HCT116 (cell line): ENCODE measurements around the gene KCNJ4.

Source experiments
- CEBPB ChIP-seq: IDR thresholded peaks from 2 replicates; pipeline ENCODE4 v1.6.1; 2012; ENCODE audit warnings: low read depth
- CTCF ChIP-seq, 3 experiments: fragments of 200-600 bp in 1 of 3; sonication (generic) in 1 of 3; IDR thresholded peaks in 2 of 3; conservative IDR thresholded peaks in 1 of 3; 2 replicates each; pipeline ENCODE4 v1.5.1; 2012 to 2017; ENCODE audit warnings: low read depth in 2 of 3, low read length in 2 of 3, antibody characterized with exemption in 1 of 3, borderline replicate concordance in 1 of 3, control low read depth in 1 of 3, mild to moderate bottlenecking in 1 of 3, mixed read lengths in 1 of 3, mixed run types in 1 of 3, moderate library complexity in 1 of 3; ENCODE audit not compliant: insufficient read depth in 1 of 3
- ELF1 ChIP-seq: IDR thresholded peaks from 2 replicates; pipeline ENCODE4 v1.6.1; 2012; ENCODE audit warnings: low read depth, borderline replicate concordance
- EZH2 ChIP-seq: fragments of 200-600 bp; sonication (generic); IDR thresholded peaks from 2 replicates; pipeline ENCODE4 v1.6.1; 2017; ENCODE audit warnings: antibody characterized with exemption, mixed run types
- EZH2phosphoT487 ChIP-seq: fragments of 200-600 bp; IDR thresholded peaks from 2 replicates; pipeline ENCODE4 v1.6.1; 2018; ENCODE audit warnings: antibody characterized with exemption, borderline replicate concordance
- JUND ChIP-seq: IDR thresholded peaks from 2 replicates; pipeline ENCODE4 v1.6.1; 2012
- POLR2A ChIP-seq: IDR thresholded peaks from 2 replicates; pipeline ENCODE4 v1.7.0; 2011; ENCODE audit warnings: borderline replicate concordance; ENCODE audit not compliant: insufficient read depth, insufficient read length; ENCODE audit errors: extremely low read depth
- POLR2AphosphoS5 ChIP-seq: IDR thresholded peaks from 2 replicates; pipeline ENCODE4 v1.6.1; 2011; ENCODE audit warnings: mild to moderate bottlenecking, low read depth, low read length, moderate library complexity
- RAD21 ChIP-seq: IDR thresholded peaks from 2 replicates; pipeline ENCODE4 v1.6.1; 2012; ENCODE audit warnings: low read depth, mild to moderate bottlenecking
- SP1 ChIP-seq: IDR thresholded peaks from 2 replicates; pipeline ENCODE4 v1.6.1; 2012; ENCODE audit warnings: low read depth
- YY1 ChIP-seq: IDR thresholded peaks from 2 replicates; pipeline ENCODE4 v1.6.1; 2011; ENCODE audit warnings: low read length, low read depth, moderate library complexity, mild to moderate bottlenecking; ENCODE audit not compliant: insufficient replicate concordance; ENCODE audit errors: extremely low read depth
- ZFX ChIP-seq: fragments of 450-650 bp; IDR thresholded peaks from 2 replicates; pipeline ENCODE4 v1.6.1; 2017
- ZNF274 ChIP-seq: fragments of 200-500 bp; sonication (Bioruptor generic); IDR thresholded peaks from 2 replicates; pipeline ENCODE4 v1.6.1; 2014; ENCODE audit warnings: mild to moderate bottlenecking, low read depth, low read length, inconsistent platforms
- TF ChIP-seq, protein P1 (sequence below): IDR thresholded peaks from 2 replicates; pipeline ENCODE4 v1.6.1; 2012; ENCODE audit warnings: low read depth

DNA sequence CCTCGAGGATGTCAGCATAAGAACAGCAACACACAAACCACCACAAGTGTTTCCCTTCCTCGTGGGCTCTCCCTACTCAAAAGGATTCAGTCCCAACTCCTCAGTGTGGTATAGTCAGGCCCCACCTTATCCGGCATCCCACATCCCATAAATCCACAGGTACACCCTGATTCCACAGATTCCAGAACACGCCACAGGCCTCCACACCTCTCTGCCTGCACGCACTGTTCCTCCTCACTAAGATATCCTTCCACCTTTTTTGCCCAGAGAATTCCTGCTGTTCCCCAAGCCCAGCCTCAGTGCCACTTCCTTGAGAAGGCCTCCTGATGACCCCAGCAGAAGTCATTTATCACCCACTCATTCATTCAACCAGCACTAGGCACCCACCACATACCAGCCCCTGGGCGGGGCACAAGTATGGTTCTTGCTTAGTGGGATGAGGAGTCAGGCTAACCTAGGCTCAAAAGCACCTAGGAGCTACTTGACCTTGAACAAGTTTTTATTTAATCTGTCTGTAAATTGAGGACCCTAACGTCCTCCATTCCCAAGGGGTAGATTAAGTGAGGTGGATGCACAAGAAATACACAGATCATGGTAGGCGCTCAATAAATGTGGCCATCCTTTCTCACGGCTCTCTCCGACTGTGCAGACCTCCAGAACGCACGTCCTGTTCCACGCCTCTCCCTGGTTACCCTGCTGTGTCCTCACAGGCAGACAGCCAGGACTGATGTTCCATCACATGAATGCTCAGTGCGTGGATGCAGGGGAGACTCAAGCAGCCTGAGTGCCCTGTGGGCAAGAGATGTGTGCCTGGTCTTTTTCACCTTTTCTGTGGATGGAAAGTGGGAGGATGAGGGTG lies 2.1 kb upstream of the KCNJ4 start:
- TF ChIP-seq CTCF (IDR thresholded peaks at IDR 0.05 in 2 of 3, conservative IDR thresholded peaks at IDR 0.05 in 1 of 3; ENCODE audit: borderline replicate concordance in 1 of 3, insufficient read depth in 1 of 3, low read depth in 2 of 3, low read length in 2 of 3) = no peak
- TF ChIP-seq POLR2A = no peak
- TF ChIP-seq EZH2 = no peak
- no peak for TF ChIP-seq JUND
- no peak for TF ChIP-seq POLR2AphosphoS5
- TF ChIP-seq ELF1 = no peak
- no peak for TF ChIP-seq SP1
- no peak for TF ChIP-seq ZNF274
- no peak for TF ChIP-seq CEBPB
- TF ChIP-seq RAD21 = no peak
- TF ChIP-seq, protein P1, sequence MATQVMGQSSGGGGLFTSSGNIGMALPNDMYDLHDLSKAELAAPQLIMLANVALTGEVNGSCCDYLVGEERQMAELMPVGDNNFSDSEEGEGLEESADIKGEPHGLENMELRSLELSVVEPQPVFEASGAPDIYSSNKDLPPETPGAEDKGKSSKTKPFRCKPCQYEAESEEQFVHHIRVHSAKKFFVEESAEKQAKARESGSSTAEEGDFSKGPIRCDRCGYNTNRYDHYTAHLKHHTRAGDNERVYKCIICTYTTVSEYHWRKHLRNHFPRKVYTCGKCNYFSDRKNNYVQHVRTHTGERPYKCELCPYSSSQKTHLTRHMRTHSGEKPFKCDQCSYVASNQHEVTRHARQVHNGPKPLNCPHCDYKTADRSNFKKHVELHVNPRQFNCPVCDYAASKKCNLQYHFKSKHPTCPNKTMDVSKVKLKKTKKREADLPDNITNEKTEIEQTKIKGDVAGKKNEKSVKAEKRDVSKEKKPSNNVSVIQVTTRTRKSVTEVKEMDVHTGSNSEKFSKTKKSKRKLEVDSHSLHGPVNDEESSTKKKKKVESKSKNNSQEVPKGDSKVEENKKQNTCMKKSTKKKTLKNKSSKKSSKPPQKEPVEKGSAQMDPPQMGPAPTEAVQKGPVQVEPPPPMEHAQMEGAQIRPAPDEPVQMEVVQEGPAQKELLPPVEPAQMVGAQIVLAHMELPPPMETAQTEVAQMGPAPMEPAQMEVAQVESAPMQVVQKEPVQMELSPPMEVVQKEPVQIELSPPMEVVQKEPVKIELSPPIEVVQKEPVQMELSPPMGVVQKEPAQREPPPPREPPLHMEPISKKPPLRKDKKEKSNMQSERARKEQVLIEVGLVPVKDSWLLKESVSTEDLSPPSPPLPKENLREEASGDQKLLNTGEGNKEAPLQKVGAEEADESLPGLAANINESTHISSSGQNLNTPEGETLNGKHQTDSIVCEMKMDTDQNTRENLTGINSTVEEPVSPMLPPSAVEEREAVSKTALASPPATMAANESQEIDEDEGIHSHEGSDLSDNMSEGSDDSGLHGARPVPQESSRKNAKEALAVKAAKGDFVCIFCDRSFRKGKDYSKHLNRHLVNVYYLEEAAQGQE = no peak
- TF ChIP-seq EZH2phosphoT487 = no peak
- TF ChIP-seq YY1 = no peak
- no peak for TF ChIP-seq ZFX
